Ishikawa (cell line): ENCODE data around the gene ABCA7.

Experiments used
- CEBPB ChIP-seq: IDR thresholded peaks from 2 replicates; pipeline ENCODE4 v1.6.1; 2012
- CREB1 ChIP-seq: IDR thresholded peaks from 2 replicates; pipeline ENCODE4 v1.6.1; 2012; ENCODE audit warnings: low read depth
- EGR1 ChIP-seq: IDR thresholded peaks from 2 replicates; pipeline ENCODE4 v1.6.1; 2012
- EP300 ChIP-seq: IDR thresholded peaks from 2 replicates; pipeline ENCODE4 v1.6.1; 2012; ENCODE audit warnings: borderline replicate concordance
- FOXM1 ChIP-seq: IDR thresholded peaks from 2 replicates; pipeline ENCODE4 v1.6.1; 2012; ENCODE audit warnings: low read depth, borderline replicate concordance
- MAX ChIP-seq: IDR thresholded peaks from 2 replicates; pipeline ENCODE4 v1.6.1; 2012
- NFIC ChIP-seq: IDR thresholded peaks from 2 replicates; pipeline ENCODE4 v1.6.1; 2012
- RAD21 ChIP-seq: IDR thresholded peaks from 2 replicates; pipeline ENCODE4 v1.6.1; 2012; ENCODE audit warnings: low read depth
- REST ChIP-seq: IDR thresholded peaks from 2 replicates; pipeline ENCODE4 v1.6.1; 2012; ENCODE audit warnings: low read depth, mild to moderate bottlenecking
- TAF1 ChIP-seq: IDR thresholded peaks from 2 replicates; pipeline ENCODE4 v1.6.1; 2012; ENCODE audit warnings: low read depth, mild to moderate bottlenecking
- TCF12 ChIP-seq: IDR thresholded peaks from 2 replicates; pipeline ENCODE4 v1.6.1; 2012; ENCODE audit warnings: low read depth
- TEAD4 ChIP-seq: IDR thresholded peaks from 2 replicates; pipeline ENCODE4 v1.6.1; 2012
- USF1 ChIP-seq: IDR thresholded peaks from 2 replicates; pipeline ENCODE4 v1.6.1; 2012
- YY1 ChIP-seq: IDR thresholded peaks from 2 replicates; pipeline ENCODE4 v1.6.1; 2012; ENCODE audit warnings: low read depth
- ZBTB7A ChIP-seq: IDR thresholded peaks from 2 replicates; pipeline ENCODE4 v1.6.1; 2012; ENCODE audit warnings: low read depth

ABCA7 gene

GRCh38 chr19:1109032-1109551 is 69.2 kb downstream of the ABCA7 start:
- no peak for TF ChIP-seq CEBPB
- TF ChIP-seq TEAD4 = no peak
- TF ChIP-seq USF1 = no peak
- no peak for TF ChIP-seq MAX
- no peak for TF ChIP-seq EGR1
- TF ChIP-seq TCF12 = no peak
- no peak for TF ChIP-seq CREB1

- no peak; the same call in 1 of the 2 replicates for TF ChIP-seq ZBTB7A
- no peak for TF ChIP-seq NFIC
- TF ChIP-seq REST = no peak
- TF ChIP-seq FOXM1 = no peak
- TF ChIP-seq TEAD4 = no peak
- TF ChIP-seq EP300 = no peak
- TF ChIP-seq TAF1 = no peak
- no peak for TF ChIP-seq CREB1
- no peak for TF ChIP-seq TCF12
- TF ChIP-seq CEBPB = no peak
- no peak for TF ChIP-seq EGR1
- TF ChIP-seq USF1 = no peak
- no peak for TF ChIP-seq MAX
- TF ChIP-seq YY1 = no peak
- no peak for TF ChIP-seq RAD21
Observed at GRCh38 chr19:1109697-1110671, 70.1 kb downstream of the ABCA7 start.

- TF ChIP-seq CREB1 (no peak), FOXM1 (no peak)
Observed at GRCh38 chr19:1110809-1111640, 71.1 kb downstream of the ABCA7 start.

- TF ChIP-seq ZBTB7A = peak; percentile 78; the same call in 1 of the 2 replicates
- no peak for TF ChIP-seq TCF12
Observed at GRCh38 chr19:1111641-1112267, 71.8 kb downstream of the ABCA7 start.

- no peak for TF ChIP-seq CREB1
- TF ChIP-seq EP300 = no peak
- no peak for TF ChIP-seq YY1
- TF ChIP-seq NFIC = no peak; the same call in 1 of the 2 replicates
- 0 out of 2 replicates have a peak, but pooled peaks have one; percentile 19 for TF ChIP-seq TCF12
- TF ChIP-seq USF1 = peak; percentile 55
- no peak for TF ChIP-seq EGR1
- no peak for TF ChIP-seq CEBPB
- TF ChIP-seq FOXM1 = no peak
- TF ChIP-seq REST = no peak
- peak; percentile 78 for TF ChIP-seq MAX
- no peak for TF ChIP-seq TEAD4
- TF ChIP-seq RAD21 = no peak; the same call in 1 of the 2 replicates
- TF ChIP-seq ZBTB7A = no peak
Observed at GRCh38 chr19:1112268-1113029, 72.5 kb downstream of the ABCA7 start.
